Activated CD4-positive, alpha-beta T cell treated with anti-CD3 and anti-CD28 coated beads, Interleukin-2, Interleukin-6, amounts not matched to agents 100 ng/mL and 50 ng/mL, durations not matched to agents 16 hours and 8 hours (primary cell): ENCODE data around the gene NRP1.
"Not testable (repeated sequence)": the region's sequence is repeated elsewhere in the genome, so short reads cannot be mapped to it uniquely, and the experiment has no call there.

Source experiments
- DNase-seq: peaks from one replicate; pipeline ENCODE4 v3.0.0-alpha.2; 2020

Gene NRP1

DNA sequence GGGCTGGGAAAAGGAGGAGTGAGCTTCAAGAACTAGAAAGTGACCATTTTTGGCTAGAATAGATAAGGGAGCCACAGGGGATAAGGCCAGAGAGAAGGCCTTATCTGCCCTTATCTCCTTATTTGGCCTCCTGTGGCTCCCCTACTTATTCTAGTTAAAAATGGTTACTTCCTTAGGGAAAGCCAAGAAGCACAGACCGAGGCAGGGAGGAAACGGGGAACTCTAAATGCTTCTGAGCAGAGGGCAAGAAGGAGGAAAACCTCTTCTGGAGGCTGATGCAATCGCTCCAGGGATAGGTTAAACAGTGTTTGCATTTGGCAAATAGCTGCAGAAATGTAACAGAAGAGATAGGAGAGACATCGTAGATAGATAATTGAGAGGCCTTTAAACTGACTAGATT, 18.6 kb downstream of the NRP1 start:
- no peak for DNase-seq

DNA sequence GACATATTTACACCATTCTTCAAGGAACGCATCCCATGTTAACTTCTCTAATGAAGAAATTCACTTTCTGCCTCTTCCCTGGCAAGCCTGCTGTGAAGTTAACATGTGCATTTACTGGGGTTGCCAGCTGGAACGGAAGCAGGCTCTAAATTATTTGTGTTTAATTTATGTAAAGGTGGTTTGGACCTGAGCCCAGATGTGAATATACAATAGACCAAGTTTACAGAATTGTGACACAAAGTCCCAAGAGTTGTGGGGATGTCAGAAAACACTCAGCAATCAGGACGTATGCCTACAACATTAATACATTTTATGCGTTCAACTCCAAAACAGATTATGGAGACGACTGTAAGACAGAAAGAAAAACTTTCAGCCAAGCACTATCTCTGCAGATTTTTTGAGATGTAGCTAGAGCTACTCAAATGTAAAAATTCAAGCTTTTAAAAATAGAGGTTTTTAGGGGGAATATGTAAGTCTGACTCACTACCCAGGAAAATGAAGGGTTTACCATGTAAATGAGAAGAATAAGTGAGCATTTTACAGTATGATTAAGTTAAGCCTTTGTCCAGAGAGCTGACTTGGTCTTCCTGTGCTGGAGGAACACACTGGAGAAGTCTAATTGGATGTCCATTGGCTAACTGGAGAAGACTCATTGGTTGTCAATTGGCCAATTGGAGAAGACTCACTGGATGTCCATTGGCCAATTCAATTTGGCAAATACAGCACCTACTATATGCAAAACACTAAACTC, 19.5 kb downstream of the NRP1 start:
- no peak for DNase-seq

DNA sequence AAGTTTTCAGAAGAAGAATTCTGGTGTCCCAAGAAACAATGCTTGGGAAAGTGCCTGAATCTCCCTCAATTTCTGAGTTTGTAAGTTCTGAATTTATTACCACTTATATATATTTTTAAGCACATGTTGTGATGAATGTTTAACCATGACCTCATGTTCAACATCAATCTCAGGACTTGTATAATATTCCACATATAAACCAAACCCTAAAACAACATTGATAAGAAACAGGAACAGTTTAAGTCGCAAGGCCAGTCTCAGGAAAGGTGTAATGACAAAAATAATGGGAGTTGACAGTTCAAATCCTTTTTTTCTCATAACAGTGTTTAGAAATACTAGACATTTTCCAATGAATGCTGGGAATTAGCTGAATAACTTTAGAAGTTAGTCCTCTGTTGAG, 22.8 kb downstream of the NRP1 start:
- no peak for DNase-seq

DNA sequence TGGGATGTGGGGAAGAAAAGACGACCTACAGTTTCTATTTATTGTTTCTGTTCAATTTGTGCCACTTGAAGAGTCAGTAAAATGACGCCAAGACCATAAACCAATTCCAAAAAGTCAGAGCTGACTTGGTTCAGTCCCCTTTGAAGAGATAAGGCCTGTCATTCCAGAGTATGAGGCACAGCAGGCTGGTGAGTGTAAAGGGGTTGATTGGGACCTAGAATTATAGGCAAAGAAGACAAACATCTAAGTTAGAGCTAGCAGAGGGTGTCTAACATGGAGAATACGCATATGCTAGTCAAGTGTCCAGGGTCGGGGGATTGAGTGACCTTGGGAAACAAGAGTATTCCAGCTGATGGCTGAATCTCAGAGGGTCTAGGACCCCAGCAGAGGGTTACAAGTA, 23.6 kb downstream of the NRP1 start:
- no peak for DNase-seq

DNA sequence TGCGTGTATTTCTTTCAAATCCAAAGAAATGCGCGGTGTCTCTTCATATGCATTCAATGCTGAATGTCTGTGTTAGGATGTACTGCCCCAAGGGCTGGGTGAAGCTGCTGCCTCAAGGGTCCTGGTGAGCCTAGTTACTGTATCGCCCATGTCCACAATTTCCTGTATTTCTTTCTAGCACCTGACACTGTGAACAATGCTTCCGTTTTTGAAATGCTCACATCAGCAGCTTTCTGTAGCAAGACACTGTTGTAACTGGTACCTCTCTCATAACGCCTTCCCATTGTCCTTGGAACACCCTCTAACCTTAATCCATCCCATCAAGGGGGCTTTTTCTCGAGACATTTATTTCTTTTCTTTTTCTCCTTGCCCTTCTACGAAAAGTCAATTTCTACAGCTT, 25.1 kb downstream of the NRP1 start:
- DNase-seq = no peak

DNA sequence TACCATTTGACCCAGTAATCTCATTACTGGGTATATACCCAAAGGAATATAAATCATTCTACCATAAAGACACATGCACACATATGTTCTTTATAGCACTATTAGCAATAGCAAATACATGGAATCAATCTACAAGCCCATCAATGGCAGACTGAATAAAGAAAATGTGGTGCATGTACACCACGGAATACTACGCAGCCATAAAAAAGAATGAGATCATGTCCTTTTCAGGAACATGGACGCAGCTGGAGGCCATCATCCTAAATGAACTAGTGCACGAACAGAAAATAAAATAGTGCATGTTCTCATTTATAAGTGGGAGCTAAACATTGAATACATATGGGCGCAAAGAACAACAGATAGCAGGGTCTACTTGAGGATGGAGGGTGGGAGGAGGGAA, 26.6 kb downstream of the NRP1 start:
- no peak for DNase-seq

DNA sequence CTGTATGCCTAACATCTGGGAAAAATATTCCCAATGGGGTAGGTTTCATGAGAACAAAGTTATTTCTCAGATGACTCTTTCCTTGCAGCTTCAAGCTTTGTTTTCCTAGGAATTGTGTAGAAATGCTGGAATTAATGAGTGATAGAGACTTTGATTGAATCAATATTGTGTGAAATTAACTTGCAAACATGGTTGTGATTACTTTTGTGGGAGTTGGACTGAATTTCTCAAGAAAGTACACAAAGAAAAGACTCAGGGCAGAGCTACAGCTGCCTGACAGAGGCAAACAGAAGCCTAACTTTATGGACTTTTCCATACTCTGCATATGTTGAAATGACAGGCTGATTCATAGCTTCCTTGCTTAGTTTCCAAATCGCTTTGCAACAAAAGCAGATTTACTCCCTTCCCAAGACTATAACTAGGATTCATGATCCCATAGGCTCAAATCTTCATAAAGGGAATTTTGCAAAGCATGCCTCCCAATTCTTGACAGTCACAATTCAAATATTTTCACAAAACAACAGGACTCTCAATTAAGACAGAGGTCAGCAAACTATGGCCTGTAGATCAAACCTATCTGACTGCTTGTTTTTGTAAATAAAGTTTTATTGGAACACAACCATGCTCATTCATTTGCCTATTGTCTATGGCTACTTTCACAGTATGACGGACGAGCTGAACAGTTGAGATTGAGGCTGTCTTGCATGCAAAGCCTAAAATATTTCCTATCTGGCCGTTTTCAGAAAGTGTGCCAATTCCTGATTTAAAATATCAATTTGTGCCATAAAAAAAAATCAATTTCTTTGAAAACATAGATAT, 27.6 kb downstream of the NRP1 start:
- DNase-seq = no peak

DNA sequence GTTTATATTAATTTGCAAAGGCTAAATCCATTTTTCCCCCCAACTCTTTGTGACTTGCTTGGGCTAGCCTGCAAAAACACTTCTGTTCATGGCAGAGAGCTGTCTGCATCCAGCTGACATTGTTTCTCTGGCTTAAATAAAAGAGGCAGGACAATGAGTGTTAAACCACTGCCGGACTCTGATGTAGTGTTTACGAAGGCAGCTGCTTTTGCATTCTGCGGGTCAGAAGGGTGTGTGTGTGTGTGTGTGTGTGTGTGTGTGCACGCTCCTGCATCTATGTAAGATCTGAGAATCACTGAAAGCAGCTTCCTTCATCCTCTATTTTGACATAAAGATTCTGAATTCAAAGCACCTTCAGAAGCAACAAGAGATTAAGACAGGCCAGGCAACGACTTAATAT, 28.3 kb downstream of the NRP1 start:
- no peak for DNase-seq

DNA sequence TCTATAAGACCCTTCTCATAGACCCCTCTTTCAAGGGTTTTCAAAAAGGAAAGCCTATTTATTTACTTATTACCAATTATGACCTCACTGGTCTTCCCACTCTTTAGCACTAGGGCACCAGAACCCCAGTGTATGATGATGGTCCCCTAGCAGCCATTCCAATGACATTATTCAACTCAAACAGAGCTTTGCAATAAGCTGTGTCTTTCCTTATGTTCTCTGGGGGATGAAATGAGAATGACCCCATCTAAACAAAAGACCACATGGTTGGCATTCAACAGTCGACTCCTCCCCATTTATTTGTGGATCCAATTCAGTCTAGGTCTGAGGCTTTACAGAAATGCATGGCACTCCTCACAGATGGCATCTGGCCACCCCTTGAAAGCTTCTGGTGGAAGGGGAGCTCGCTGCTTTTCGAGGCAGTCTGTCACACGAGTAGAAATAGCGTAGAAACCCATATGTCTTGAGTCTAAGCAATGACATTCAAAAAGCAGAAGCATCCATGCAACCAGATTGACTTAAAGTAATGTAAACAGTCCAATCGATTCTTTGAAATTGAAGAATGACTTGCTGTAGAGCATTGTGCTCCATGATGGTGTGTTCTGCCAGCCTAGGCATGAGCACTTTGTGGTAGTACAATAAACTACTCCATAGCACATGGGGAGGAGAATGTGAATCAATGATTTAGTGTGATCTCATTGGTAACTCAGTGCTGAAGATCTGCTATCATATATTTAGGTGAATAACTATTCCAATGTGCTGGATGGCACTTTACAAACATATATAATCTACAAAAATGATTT, 29.8 kb downstream of the NRP1 start:
- no peak for DNase-seq

DNA sequence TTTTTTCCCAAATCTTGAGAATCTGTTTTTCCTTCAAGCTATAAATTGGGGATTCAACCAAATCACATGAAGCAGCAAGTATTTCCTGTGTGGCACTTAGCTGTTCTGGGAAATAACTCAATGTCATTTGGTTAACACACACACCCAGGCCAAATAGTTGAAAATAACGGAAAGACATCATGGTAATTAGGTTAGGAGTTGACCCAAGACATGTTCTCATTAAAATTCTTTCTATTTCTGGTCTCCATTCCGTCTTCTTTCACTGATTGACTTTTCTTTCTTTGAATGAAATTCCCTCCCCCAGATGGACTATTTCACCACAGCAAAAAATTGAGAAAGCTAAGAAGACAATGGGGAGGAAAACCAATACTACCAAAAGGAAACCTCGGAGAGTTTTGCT, 30.5 kb downstream of the NRP1 start:
- DNase-seq = no peak

DNA sequence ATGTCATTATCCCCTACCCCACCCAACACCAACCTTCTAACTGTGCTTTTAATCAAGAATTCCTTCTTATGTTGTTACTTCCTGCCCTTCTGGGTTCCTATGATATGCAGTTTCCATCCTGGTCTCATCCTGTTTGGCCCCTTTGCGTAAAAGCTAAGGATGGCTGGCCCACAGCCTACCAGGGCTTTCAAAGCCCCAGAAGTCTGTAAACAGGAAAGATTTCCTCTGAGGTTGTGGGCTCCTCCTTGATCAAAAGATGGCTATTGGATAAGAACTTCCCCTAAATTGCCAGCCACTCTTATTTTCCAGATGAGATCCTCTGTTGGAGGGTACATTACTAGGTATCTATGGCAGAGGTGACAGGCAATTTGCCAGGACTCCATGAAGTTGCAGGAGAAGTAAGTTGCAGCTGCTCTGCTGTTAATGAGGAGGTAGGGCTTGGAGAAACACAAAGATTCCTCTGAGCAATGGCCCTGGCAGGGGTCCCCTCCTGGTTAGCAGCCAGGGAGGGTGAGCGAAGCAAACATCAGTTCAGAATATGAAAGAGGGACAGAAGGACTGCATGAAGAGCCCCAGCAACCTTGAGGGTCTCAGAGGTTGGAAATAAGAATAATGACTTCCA, 32.1 kb downstream of the NRP1 start:
- DNase-seq = no peak

DNA sequence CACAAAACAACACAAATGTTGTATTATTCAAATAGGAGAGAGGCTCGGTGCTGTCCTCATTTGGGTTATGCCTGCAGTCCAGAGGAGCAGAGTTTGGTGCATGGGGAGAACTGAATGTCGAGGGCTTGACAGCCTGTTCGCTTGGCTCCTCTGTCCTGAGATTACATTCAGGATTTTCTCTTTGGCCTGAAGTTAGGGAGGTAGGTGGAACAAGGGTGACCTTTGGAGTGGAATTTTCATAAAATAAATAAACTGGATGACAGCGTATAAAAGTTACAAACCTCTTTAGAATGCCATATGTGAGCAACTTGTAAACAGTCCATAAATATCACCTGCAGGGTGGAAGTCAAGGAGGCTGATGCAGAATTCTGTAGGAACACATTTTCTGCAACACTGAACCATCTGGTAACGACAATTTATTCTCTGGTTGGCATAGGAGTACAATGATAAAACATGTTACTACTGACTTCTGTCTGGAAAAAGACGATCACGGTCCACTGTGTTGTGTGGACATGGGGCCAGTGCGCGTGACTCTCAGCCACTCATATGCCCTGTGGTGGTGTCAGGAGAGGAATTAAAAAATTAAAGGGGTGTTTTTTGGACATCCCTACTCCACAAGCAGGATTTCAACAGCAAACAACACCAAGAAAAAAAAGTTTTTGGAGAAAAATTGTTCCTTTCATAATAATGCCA, 33.2 kb downstream of the NRP1 start:
- DNase-seq = no peak

DNA sequence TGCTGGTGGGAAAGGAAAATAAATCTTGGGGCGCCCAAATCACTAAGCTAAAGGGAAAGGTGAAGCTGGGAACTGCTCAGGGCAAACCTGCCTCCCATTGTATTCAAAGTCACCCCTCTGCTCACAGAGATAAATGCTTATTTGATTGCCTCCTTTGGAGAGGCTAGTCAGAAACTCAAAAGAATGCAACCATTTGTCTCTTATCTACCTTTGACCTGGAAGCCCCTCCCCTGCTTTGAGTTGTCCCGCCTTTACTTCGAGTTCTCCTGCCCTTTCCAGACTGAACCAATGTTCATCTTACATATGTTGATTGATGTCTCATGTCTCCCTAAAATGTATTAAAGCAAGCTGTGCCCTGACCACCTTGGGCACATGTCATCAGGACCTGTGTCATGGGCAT, 33.9 kb downstream of the NRP1 start:
- not testable (repeated sequence) for DNase-seq

DNA sequence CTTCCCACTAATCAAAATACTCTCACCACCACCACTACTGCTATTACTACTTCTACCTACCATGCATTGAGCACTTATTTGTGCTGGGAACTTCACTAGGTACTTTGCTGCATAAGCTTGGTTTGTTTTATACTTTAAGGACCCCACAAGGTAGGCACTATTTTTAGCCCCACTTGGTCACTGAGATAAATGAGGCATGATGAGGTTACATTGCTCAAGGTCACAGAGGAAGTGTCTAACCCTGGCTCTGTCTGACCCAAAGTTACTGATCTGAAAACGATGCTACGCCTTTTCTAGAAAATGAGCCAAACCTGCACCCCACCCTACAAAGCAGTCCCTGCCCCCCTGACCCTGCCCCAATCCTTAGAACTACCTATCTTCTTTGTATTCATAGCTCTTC, 35.6 kb downstream of the NRP1 start:
- DNase-seq = no peak

DNA sequence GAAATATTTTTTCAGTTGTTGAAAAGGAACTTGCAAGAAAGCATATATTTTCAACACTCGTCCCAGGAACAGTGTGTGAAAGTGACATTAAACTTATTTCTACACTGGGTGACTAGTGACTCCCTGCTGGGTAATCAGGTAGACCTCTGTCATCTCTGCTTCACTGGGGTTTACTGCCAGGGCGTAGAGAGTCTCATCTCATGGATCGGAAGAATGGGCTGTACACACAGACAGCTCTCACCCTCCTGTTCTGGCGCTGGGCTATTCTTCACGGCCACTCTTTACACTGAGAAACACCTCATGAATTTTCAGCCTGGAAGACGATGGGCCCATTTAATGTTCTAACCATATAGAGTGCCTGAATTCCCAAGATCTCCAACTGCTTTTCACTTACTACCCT, 36.4 kb downstream of the NRP1 start:
- DNase-seq = no peak

DNA sequence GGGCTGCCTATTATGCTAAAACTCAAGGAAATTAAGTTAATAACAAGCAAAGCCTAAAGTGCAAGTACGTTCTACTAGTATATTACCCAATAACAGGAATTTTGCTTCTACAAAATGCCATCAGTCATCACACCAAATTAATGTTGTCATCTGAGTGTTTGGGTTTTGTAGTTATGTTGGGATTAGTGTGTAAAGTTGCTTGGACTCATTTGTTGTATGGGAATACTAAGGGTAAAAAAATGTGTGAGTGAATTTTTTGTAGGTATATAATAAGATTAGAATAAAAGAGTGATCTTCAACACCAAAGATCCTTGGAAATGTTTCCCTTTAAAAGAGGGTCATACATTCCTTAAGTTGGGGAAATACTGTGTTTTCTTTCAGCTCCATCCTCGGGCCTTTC, 38.6 kb downstream of the NRP1 start:
- DNase-seq = no peak

DNA sequence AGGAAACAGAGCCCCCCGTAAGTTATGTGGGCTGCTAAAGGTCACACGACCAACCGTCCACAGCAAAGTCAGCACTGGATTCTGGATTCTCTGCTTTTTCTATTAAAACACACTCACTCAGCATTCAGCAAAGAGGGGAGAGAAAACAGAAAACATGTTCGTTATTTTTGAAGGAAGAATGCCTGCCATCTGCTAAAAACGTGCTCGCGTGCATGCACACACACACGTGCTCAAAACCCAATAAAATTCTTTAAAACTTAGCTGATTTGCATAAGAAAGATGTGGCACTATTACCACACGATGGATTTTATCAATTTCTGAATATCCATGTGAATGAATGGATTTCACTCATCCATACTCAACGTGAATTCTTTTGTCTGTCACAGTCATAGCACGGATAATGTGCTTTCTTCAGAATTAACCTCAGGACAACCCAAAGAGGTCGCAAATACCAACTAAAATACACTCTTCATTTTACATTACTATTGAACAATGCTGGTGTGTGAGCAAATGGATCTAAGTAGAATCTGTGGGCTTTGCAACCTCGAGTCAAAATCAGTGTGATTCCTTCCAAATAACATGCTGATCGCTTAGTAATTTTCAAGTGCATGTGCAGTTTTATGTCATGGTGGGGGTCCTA, 40.8 kb downstream of the NRP1 start:
- no peak for DNase-seq

DNA sequence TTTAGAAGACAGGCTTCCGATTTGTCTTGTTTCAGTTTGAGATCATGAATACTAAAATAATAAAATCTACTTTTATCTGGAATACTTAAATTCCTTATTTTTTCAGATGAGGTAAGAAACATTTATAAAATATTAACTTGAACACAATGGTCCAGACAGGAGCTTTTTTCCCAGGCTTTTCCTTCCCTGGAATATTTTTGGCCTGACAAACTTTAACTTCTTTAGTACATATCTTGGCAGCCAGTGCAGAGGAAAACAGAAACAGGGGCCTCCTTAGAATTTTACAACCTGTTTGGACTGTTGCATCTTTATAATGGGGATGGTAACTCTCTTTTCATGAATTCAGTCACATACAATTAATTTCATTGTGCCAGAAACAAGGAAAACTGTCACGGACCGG, 41.4 kb downstream of the NRP1 start:
- DNase-seq = no peak

DNA sequence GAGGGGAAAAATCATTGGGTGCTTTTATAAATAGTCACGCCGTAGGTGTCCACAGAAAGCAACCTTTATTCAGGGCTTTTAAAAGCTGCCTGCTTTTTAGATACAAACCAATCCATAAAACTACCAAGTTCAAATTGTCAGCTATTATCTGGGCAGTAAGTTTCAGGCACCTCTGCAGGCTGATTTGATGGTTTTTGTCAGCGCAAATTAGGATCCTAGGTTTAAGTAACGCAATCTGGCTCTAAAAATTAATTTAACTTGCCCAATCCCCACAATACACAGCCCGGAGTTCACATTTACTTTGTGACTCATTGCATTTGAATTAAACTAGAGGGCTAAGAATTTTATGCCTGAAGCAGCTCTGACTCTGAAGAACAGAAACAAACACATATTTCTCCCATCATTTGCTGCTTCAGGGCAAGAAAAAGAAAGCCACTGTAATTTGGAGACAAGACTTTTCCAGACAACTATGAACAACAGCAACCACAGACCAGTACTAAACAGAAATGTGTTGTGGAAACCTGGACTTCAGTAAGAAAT, 43.3 kb downstream of the NRP1 start:
- DNase-seq = no peak

DNA sequence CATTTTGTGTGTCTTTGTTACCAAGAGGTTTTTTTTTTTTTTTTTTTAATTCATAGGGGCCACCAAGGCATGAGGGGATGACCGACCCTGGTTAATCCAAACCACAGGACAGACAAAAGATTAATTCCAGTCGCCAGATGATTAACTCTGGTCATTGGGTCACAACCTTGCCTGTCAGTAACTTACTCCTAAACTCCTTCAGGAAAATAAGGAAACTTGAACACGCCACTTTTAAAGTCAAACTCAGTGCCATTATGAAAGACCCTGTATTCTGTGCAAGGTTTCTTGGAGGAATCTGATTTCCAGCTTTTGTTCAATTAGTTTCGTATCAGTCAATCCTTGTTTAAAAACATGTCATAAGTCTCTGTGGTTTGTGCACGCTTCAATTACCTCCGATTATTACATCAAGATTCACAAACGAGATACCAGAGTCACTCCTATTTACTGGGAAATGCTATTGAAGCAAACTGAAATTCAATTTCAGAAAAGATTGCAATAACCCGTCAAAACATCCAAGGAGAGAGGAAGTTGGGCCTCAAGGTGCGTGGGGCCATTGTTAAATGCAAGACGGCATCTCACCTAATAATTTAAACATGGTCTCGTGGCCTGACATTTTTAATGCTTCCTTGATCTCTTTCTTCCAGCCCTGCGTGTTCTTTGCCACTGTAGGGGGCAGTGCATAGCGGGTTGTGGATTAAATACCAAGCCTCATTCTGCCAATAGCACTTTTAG, 44.0 kb downstream of the NRP1 start:
- DNase-seq = no peak

DNA sequence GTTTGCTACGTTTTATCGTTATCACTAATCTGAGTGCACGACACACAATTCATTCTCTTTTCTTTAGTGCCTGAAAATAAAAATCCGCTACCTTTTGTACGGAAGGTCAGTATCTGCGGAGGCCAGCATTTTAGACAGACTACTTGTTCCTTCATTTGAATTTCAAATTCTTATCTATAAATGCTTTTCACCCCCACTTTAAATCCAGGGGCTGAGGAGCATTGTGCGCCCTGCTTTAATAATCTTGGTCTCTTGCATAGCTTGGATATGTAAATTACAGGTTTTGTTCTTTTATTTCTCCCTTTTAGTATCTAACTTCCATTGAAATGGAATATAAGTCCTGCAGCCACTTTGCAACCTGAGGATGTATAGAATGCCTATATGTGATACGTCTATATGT, 44.7 kb downstream of the NRP1 start:
- no peak for DNase-seq
